ENCODE measurements around the gene CNTRL. TPM values are rescaled to one million over a fixed set of nuclear protein-coding genes. Genes with fewer than 3 reads are reported as not detected.

CNTRL gene
- total RNA-seq, 3 donors from 2014 or later (not counting 1 experiment from before 2014, with no cell fraction given): 59.1 to 74.3 (median 60.0) TPM

DNA sequence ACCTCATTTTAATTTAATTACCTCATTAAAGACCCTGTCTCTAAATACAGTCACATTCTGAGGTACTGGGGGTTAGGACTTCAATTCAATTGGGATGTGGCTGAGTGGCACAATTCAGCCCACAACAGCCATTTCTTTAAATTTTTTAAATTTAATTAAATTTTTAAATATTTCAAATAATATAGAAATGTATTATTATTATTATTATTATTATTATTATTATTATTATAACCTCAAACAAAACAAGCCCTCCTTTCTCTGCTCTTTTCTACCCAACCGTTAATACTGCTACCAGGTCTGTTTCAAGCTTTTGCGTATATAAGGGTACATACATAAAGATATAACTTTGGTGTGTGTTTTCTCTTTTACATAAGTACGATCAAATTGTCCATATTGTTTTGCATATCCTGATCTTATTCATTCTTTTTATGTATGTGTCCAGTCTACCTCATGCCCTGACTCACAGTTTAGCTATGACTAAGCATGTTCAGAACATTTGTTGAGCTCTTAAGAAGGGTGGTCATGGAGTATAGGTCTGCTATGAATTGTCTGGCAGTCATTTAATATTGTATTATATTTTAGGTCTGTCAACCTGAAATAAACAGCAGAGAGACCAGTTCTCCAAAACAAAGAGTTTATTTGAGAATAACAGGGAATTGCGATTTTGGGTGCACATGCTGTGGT is 143.0 kb downstream of the CNTRL start:
- H3K36me3 Mint-ChIP-seq: no peaks in the 10 kb centered on the region
- DNase-seq (no peak), ATAC-seq (no peak)
- H3K27ac ChIP-seq (ENCODE audit: low read length): no peak overlapping the region
- H3K27me3 Mint-ChIP-seq (ENCODE audit: low read depth in 2 of 2): no peaks in the 10 kb centered on the region
- TF ChIP-seq, protein P1, sequence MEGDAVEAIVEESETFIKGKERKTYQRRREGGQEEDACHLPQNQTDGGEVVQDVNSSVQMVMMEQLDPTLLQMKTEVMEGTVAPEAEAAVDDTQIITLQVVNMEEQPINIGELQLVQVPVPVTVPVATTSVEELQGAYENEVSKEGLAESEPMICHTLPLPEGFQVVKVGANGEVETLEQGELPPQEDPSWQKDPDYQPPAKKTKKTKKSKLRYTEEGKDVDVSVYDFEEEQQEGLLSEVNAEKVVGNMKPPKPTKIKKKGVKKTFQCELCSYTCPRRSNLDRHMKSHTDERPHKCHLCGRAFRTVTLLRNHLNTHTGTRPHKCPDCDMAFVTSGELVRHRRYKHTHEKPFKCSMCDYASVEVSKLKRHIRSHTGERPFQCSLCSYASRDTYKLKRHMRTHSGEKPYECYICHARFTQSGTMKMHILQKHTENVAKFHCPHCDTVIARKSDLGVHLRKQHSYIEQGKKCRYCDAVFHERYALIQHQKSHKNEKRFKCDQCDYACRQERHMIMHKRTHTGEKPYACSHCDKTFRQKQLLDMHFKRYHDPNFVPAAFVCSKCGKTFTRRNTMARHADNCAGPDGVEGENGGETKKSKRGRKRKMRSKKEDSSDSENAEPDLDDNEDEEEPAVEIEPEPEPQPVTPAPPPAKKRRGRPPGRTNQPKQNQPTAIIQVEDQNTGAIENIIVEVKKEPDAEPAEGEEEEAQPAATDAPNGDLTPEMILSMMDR (IDR thresholded peaks at IDR 0.05): no peak
- no peaks in the 10 kb centered on the region for H3K36me3 ChIP-seq (ENCODE audit: control insufficient read depth, insufficient read depth, low read length)
- H3K9me3 Mint-ChIP-seq: no peaks in the 10 kb centered on the region
- peaks cover 5 to 9% of the 10 kb centered on the region in 2 donors for H3K4me1 Mint-ChIP-seq
- no peaks in the 10 kb centered on the region for H3K27me3 ChIP-seq (ENCODE audit: control insufficient read depth, insufficient read depth, low read length)
- H3K9me3 ChIP-seq (ENCODE audit: control insufficient read depth, insufficient read depth, low read length): no peaks in the 10 kb centered on the region
- no peak overlapping the region for H3K4me3 ChIP-seq (ENCODE audit: low read length)
- peaks cover 7% of the 10 kb centered on the region for H3K4me1 ChIP-seq (ENCODE audit: control insufficient read depth, insufficient read depth, low read length)
- WGBS (ENCODE audit: insufficient coverage): 93% methylated on average over 2 of the region's 4 CpGs
- H3K4me3 Mint-ChIP-seq: no peak overlapping the region
- H3K27ac Mint-ChIP-seq: no peak overlapping the region
- intact Hi-C loops (cut with micrococcal nuclease): no loop called here

DNA sequence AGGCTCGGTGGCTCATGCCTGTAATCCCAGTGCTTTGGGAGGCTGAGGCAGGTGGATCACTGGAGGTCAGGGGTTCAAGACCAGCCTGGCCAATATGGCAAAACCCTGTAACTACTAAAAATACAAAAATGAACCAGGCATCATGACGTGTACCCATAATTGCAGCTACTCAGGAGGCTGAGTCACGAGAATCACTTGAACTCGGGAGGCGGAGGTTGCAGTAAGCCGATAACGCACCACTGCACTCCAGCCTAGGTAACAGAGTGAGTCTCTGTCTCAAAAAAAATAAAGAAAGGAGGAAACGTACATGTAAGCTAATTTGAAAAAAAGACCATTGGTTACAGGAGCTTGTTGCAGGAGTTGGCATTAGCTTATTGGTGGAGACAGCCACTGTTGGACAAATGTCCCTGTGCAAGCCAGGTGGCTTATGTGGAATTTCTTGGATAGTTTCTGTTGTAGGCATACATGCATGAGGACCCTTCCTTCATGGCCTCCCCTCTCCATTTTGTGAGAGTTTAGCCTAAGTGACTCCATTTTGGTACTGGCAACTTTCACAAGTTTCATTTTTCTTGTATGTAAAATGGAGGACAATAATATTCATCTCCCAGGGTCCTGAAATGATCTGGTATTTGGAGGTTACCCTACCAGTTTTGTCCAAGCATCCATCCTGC is 143.7 kb downstream of the CNTRL start:
- TF ChIP-seq, protein P1 (IDR thresholded peaks at IDR 0.05): no peak
- ATAC-seq (no peak), DNase-seq (no peak)
- Histone ChIP-seq H3K36me3 (ENCODE audit: control insufficient read depth, insufficient read depth, low read length) (no peaks in the 10 kb centered on the region), H3K9me3 (ENCODE audit: control insufficient read depth, insufficient read depth, low read length) (no peaks in the 10 kb centered on the region), H3K4me3 (ENCODE audit: low read length) (no peak overlapping the region), H3K4me1 (ENCODE audit: control insufficient read depth, insufficient read depth, low read length) (no peaks in the 10 kb centered on the region), H3K27ac (ENCODE audit: low read length) (no peak overlapping the region), H3K27me3 (ENCODE audit: control insufficient read depth, insufficient read depth, low read length) (no peaks in the 10 kb centered on the region)
- Mint-ChIP-seq H3K27ac (no peak overlapping the region), H3K4me1 (peaks cover 5% of the 10 kb centered on the region in 2 donors), H3K4me3 (no peak overlapping the region), H3K27me3 (ENCODE audit: low read depth in 2 of 2) (no peaks in the 10 kb centered on the region), H3K9me3 (no peaks in the 10 kb centered on the region), H3K36me3 (no peaks in the 10 kb centered on the region)
- WGBS (ENCODE audit: insufficient coverage): 94% methylated on average over 8 of the region's 8 CpGs
- intact Hi-C loops (cut with micrococcal nuclease): no loop called here

DNA sequence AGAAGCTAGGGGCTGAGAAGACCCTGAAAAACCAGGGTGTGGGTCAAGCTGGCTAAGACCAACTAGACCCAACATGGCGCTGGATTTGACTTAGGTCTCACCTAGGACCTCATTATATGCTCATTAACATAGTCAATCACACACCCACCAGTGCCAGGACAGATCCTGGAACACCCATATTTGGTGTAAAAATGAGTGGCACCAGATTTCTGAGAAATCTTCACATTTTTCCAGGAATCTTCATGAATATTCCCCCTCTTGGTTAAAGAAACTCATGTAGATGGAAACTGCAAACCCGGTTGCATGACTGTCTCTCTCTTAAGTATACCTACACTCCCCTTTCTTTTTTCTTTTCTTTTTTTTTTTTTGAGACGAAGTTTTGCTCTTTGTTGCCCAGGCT is 144.8 kb downstream of the CNTRL start:
- Mint-ChIP-seq H3K4me1 (peaks cover 4 to 5% of the 10 kb centered on the region in 2 donors), H3K36me3 (no peaks in the 10 kb centered on the region), H3K27me3 (ENCODE audit: low read depth in 2 of 2) (no peaks in the 10 kb centered on the region), H3K9me3 (no peaks in the 10 kb centered on the region), H3K27ac (no peak overlapping the region), H3K4me3 (no peak overlapping the region)
- 91% methylated on average over 3 of the region's 3 CpGs for WGBS (ENCODE audit: insufficient coverage)
- H3K36me3 ChIP-seq (ENCODE audit: control insufficient read depth, insufficient read depth, low read length): no peaks in the 10 kb centered on the region
- no peak for DNase-seq
- H3K4me3 ChIP-seq (ENCODE audit: low read length): no peak overlapping the region
- no peak for ATAC-seq
- TF ChIP-seq, protein P1 (IDR thresholded peaks at IDR 0.05): no peak
- H3K4me1 ChIP-seq (ENCODE audit: control insufficient read depth, insufficient read depth, low read length): no peaks in the 10 kb centered on the region
- no peaks in the 10 kb centered on the region for H3K27me3 ChIP-seq (ENCODE audit: control insufficient read depth, insufficient read depth, low read length)
- intact Hi-C loops (cut with micrococcal nuclease): no loop called here
- no peak overlapping the region for H3K27ac ChIP-seq (ENCODE audit: low read length)
- no peaks in the 10 kb centered on the region for H3K9me3 ChIP-seq (ENCODE audit: control insufficient read depth, insufficient read depth, low read length)

Measured in natural killer cell (primary cell).